Panc1 (cell line): ENCODE measurements around the gene SLC35F1. TPM values are rescaled to one million over a fixed set of nuclear protein-coding genes. Genes with fewer than 3 reads are reported as not detected.

ENCODE experiments used
- ATAC-seq: fragments of 200-7000 bp; cut with Tn5 transposase; 2 replicates; pipeline ENCODE4 v1.9.1; 2020; ENCODE audit warnings: mild to moderate bottlenecking, moderate library complexity
- BruUV-seq: library from RNA; stranded (reverse); fragments of 400-500 nt; replicated peaks from 2 replicates; lab custom pipeline; 2021; lab: Mats Ljungman, UMichigan
- CTCF ChIA-PET: fragments of 300-600 bp; sonication (Branson Sonifier 250); formaldehyde crosslinking; loops from one replicate; lab custom pipeline; 2022; ENCODE audit warnings: antibody characterized with exemption; lab: Charles Lee
- POLR2A ChIA-PET: fragments of 300-600 bp; sonication (Branson Sonifier 250); formaldehyde crosslinking; loops from one replicate; lab custom pipeline; 2022; ENCODE audit warnings: antibody characterized with exemption; lab: Charles Lee
- DNase-seq: peaks from one replicate; pipeline ENCODE4 v3.0.0-alpha.2; 2010; ENCODE audit warnings: low read depth, low spot score
- H3K27ac ChIP-seq: 2 replicates; pipeline ENCODE4 v1.5.1; 2011; ENCODE audit warnings: mild to moderate bottlenecking, low read length, inconsistent platforms
- H3K27me3 ChIP-seq: fragments of 200-500 bp; sonication (Bioruptor generic); 2 replicates; pipeline ENCODE4 v1.6.0; 2014; ENCODE audit warnings: low read length, inconsistent platforms; ENCODE audit not compliant: control insufficient read depth, insufficient read depth
- H3K36me3 ChIP-seq: fragments of 200-500 bp; sonication (Bioruptor generic); 2 replicates; pipeline ENCODE4 v1.5.1; 2014; ENCODE audit warnings: inconsistent platforms, mild to moderate bottlenecking, low read length, moderate library complexity; ENCODE audit not compliant: control insufficient read depth, insufficient read depth
- H3K4me1 ChIP-seq: 2 replicates; pipeline ENCODE4 v1.5.1; 2011; ENCODE audit warnings: inconsistent platforms, mild to moderate bottlenecking, low read length, moderate library complexity; ENCODE audit not compliant: control insufficient read depth, insufficient read depth
- H3K4me3 ChIP-seq, 2 experiments: 2 replicates each; pipeline ENCODE4 v1.5.1; 2011 to 2012; ENCODE audit warnings: low read depth in 2 of 2, low read length in 2 of 2, mild to moderate bottlenecking in 2 of 2, inconsistent platforms in 1 of 2, moderate library complexity in 1 of 2
- H3K9me3 ChIP-seq: fragments of 200-500 bp; sonication (Bioruptor generic); 2 replicates; pipeline ENCODE4 v1.5.1; 2014; ENCODE audit warnings: low read depth, mild to moderate bottlenecking, inconsistent platforms, low read length, moderate library complexity; ENCODE audit not compliant: control insufficient read depth, insufficient read depth
- CTCF ChIP-seq: fragments of 450-650 bp; IDR thresholded peaks from 2 replicates; pipeline ENCODE4 v1.5.1; 2017; ENCODE audit warnings: mild to moderate bottlenecking
- POLR2AphosphoS5 ChIP-seq: IDR thresholded peaks from 2 replicates; pipeline ENCODE4 v1.6.1; 2012; ENCODE audit warnings: mild to moderate bottlenecking, low read depth, low read length, moderate library complexity
- SIN3A ChIP-seq: IDR thresholded peaks from 2 replicates; pipeline ENCODE4 v1.6.1; 2012; ENCODE audit warnings: low read depth, mild to moderate bottlenecking, low read length, moderate library complexity, borderline replicate concordance; ENCODE audit not compliant: insufficient read depth
- TCF7L2 ChIP-seq: IDR thresholded peaks from 2 replicates; pipeline ENCODE4 v1.6.1; 2011; ENCODE audit warnings: mild to moderate bottlenecking, low read depth, low read length, inconsistent platforms
- in situ Hi-C: cut with HindIII; loops from 2 replicates; pipeline ENCODE4 v1.10.0; 2016; ENCODE audit warnings: low sequenced_read_pairs, low pct_unique_long_range_greater_than_20kb
- intact Hi-C: fragments of 100-400 bp; cut with micrococcal nuclease; formaldehyde crosslinking; loops from one replicate; pipeline ENCODE4 v1.10.0; 2022; ENCODE audit not compliant: unreplicated experiment
- total RNA-seq: library from RNA; stranded (reverse); gene quantifications from one replicate; pipeline ENCODE4 v1.2.1, GENCODE V29; 2021; ENCODE audit not compliant: unreplicated experiment
- TF ChIP-seq, protein P1 (sequence below), 2 experiments: IDR thresholded peaks; 2 replicates each; pipeline ENCODE4 v1.6.1; 2011 to 2012; ENCODE audit warnings: low read depth in 2 of 2, control low read depth in 1 of 2, low read length in 1 of 2, mild to moderate bottlenecking in 1 of 2, moderate library complexity in 1 of 2; ENCODE audit not compliant: insufficient read depth in 1 of 2

Gene SLC35F1
- total RNA-seq, 1 experiment from 2014 or later: not detected

GRCh38 chr6:118174071-118174470 lies 267.0 kb downstream of the SLC35F1 start:
- intact Hi-C loops (no loop called here), in situ Hi-C loops (no loop called here)
- ChIA-PET CTCF (no interaction called here), POLR2A (no interaction called here)
- BruUV-seq: no TSS peak
- Histone ChIP-seq H3K4me1 (no peaks in the 10 kb centered on the region), H3K9me3 (peaks cover 7% of the 10 kb centered on the region; the same call in 1 of the 2 replicates), H3K36me3 (no peaks in the 10 kb centered on the region), H3K27ac (no peak overlapping the region), H3K4me3 (no peak overlapping the region), H3K27me3 (no peaks in the 10 kb centered on the region)
- ATAC-seq (no peak), DNase-seq (no peak)
- TF ChIP-seq, protein P1, sequence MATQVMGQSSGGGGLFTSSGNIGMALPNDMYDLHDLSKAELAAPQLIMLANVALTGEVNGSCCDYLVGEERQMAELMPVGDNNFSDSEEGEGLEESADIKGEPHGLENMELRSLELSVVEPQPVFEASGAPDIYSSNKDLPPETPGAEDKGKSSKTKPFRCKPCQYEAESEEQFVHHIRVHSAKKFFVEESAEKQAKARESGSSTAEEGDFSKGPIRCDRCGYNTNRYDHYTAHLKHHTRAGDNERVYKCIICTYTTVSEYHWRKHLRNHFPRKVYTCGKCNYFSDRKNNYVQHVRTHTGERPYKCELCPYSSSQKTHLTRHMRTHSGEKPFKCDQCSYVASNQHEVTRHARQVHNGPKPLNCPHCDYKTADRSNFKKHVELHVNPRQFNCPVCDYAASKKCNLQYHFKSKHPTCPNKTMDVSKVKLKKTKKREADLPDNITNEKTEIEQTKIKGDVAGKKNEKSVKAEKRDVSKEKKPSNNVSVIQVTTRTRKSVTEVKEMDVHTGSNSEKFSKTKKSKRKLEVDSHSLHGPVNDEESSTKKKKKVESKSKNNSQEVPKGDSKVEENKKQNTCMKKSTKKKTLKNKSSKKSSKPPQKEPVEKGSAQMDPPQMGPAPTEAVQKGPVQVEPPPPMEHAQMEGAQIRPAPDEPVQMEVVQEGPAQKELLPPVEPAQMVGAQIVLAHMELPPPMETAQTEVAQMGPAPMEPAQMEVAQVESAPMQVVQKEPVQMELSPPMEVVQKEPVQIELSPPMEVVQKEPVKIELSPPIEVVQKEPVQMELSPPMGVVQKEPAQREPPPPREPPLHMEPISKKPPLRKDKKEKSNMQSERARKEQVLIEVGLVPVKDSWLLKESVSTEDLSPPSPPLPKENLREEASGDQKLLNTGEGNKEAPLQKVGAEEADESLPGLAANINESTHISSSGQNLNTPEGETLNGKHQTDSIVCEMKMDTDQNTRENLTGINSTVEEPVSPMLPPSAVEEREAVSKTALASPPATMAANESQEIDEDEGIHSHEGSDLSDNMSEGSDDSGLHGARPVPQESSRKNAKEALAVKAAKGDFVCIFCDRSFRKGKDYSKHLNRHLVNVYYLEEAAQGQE (IDR thresholded peaks at IDR 0.05; ENCODE audit: insufficient read depth in 1 of 2, low read depth in 2 of 2, low read length in 1 of 2): no peak
- TF ChIP-seq TCF7L2 (no peak), POLR2AphosphoS5 (no peak), SIN3A (no peak)

DNA sequence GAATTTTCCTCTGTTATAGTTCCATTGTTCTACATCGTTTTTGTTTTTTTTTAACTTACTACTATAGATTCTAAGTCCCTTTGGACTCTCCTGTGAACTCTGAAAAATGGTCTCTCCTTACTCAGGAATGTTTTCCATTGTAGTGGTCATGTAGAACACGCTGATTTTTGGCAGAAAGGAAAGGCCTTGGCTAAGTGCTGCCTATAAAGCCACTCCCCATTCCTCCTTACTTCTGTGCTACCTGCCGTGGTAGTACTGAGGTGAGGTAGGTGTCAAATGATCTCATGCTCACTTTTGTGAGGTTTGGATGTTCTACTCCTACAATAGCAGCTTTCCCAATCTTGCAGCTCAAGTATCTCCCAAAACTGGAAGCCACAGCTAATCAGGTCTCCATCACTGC lies 270.7 kb downstream of the SLC35F1 start:
- BruUV-seq: no TSS peak
- POLR2A ChIA-PET: no interaction called here
- TF ChIP-seq, protein P1 (IDR thresholded peaks at IDR 0.05; ENCODE audit: insufficient read depth in 1 of 2, low read depth in 2 of 2, low read length in 1 of 2): no peak
- TF ChIP-seq CTCF (no peak), TCF7L2 (no peak), POLR2AphosphoS5 (no peak), SIN3A (no peak)
- DNase-seq: no peak
- CTCF ChIA-PET: no interaction called here
- Histone ChIP-seq H3K27me3 (no peaks in the 10 kb centered on the region), H3K27ac (no peak overlapping the region), H3K4me1 (no peaks in the 10 kb centered on the region), H3K9me3 (peaks cover 7% of the 10 kb centered on the region; the same call in 1 of the 2 replicates), H3K4me3 (no peak overlapping the region), H3K36me3 (no peaks in the 10 kb centered on the region)
- no peak for ATAC-seq
- intact Hi-C loops (no loop called here), in situ Hi-C loops (no loop called here)
